Adrenal gland (tissue), 12 donors: Measurements from ENCODE around the gene POU2F3. TPM values are rescaled to one million over a fixed set of nuclear protein-coding genes. Genes with fewer than 3 reads are reported as not detected.

Experiments used
- DNase-seq, 7 donors: peaks; one replicate each; pipeline ENCODE4 v3.0.0-alpha.2; 2019 to 2020
- H3K27ac ChIP-seq, 5 donors: fragments of 200-600 bp; sonication (generic) in 4 of 5; 1 replicate in 3 of 5; 2 replicates in 2 of 5; pipeline versions ENCODE4 v1.5.1 to v1.8.0; 2016 to 2020; ENCODE audit warnings: mild to moderate bottlenecking in 1 of 5
- H3K27me3 ChIP-seq: fragments of 200-600 bp; 2 replicates; pipeline ENCODE4 v1.8.0; 2021
- H3K36me3 ChIP-seq, 2 donors: fragments of 200-600 bp; replicated peaks in 1 of 2; 1 replicate in 1 of 2; 2 replicates in 1 of 2; pipeline versions ENCODE4 v1.5.1 to v1.8.0; 2018 to 2022
- H3K4me1 ChIP-seq, 2 donors: fragments of 200-600 bp; replicated peaks in 1 of 2; 1 replicate in 1 of 2; 2 replicates in 1 of 2; pipeline versions ENCODE4 v1.5.1 to v1.8.0; 2018 to 2021
- H3K4me3 ChIP-seq, 4 donors: fragments of 200-600 bp; sonication (generic) in 3 of 4; one replicate each; pipeline ENCODE4 v1.5.1; 2016 to 2018
- H3K9me3 ChIP-seq, 3 donors: fragments of 200-600 bp; sonication (generic) in 1 of 3; replicated peaks in 1 of 3; 1 replicate in 2 of 3; 2 replicates in 1 of 3; pipeline versions ENCODE4 v1.5.1 to v1.8.0; 2016 to 2021
- CTCF ChIP-seq, 6 experiments: fragments of 450-650 bp in 4 of 6; fragments of 200-600 bp in 2 of 6; sonication (generic) in 1 of 6; IDR thresholded peaks; 1 replicate in 5 of 6; 2 replicates in 1 of 6; pipeline versions ENCODE4 v1.5.1 to v1.8.0; 2016 to 2021; ENCODE audit warnings: antibody characterized with exemption in 6 of 6, mild to moderate bottlenecking in 2 of 6, moderate library complexity in 1 of 6
- POLR2A ChIP-seq, 2 donors: fragments of 450-650 bp; IDR thresholded peaks; one replicate each; pipeline ENCODE4 v1.6.1; 2017; ENCODE audit warnings: antibody characterized with exemption in 2 of 2, mild to moderate bottlenecking in 2 of 2, moderate library complexity in 1 of 2
- WGBS, 4 donors: extraction: QIAGEN DNeasy Blood & Tissue Kit in 2 of 4; methylation state at CpG; one replicate each; pipeline versions ENCODE4 v1.1.5 to v1.1.7; 2013 to 2017; 5-methylcytosine and 5-hydroxymethylcytosine counted together
- intact Hi-C, 2 donors: fragments of 100-400 bp; cut with DNase I; formaldehyde crosslinking; loops; one replicate each; pipeline versions ENCODE4 v1.14.1 to v1.15.0; 2022 to 2023
- polyA plus RNA-seq, 3 donors: library from polyadenylated mRNA; stranded (reverse); fragments of 200-250 nt in 2 of 3; fragments of 350-450 nt in 1 of 3; fragmentation: Illumina TruSeq in 1 of 3; extraction: RNeasy Lipid Tissue Mini Kit (QIAGEN cat#74804) in 1 of 3; gene quantifications; one replicate each; pipeline ENCODE4 v1.2.3, GENCODE V29; 2013 to 2014
- total RNA-seq, 9 donors: library from RNA; depleted of rRNA in 4 of 9; stranded (reverse); fragments of >200 nt in 4 of 9; fragments of 120-200 nt in 1 of 9; fragmentation: NEBNext Ultra II Directional in 1 of 9; extraction: Animal tissue kit (Norgen Biotek cat#: 25700) in 1 of 9; gene quantifications; one replicate each; pipeline versions ENCODE4 v1.1.0 to v1.2.4, GENCODE V29; 2013 to 2023
- donor health status: healthy with polysubstance abuse.
- donor health status: Bipolar disorder and iron deficiency.
- donor health status: DM: yes; HTN: yes; CAD: no.
- donor health status: DM: no; HTN: no; CAD: no.
- donor health status: DM: no; HTN: no; CAD: no.
- donor health status: DM: yes; HTN: yes; CAD: no.

POU2F3 gene
- total and polyA plus RNA-seq, 12 donors, result 0.07 to 1.4 (median 0.17) TPM; not detected in 3

GRCh38 chr11:120326845-120327281 lies 86.9 kb downstream of the POU2F3 start:
- H3K27ac ChIP-seq, result peak overlapping the region; percentile 73 to 99 (median 93)
- 21 to 28% (median 26%) methylated on average over 4 of the region's 4 CpGs for WGBS, 4 donors
- H3K27me3 ChIP-seq, result no peaks in the 10 kb centered on the region
- peak overlapping the region in 1 of 4 donors; percentile 75 for H3K4me3 ChIP-seq
- no peak for TF ChIP-seq CTCF (IDR thresholded peaks at IDR 0.05)
- no peak for TF ChIP-seq POLR2A (IDR thresholded peaks at IDR 0.05)
- H3K36me3 ChIP-seq, result peaks cover 0 to 12% of the 10 kb centered on the region in 2 donors
- H3K4me1 ChIP-seq, result peaks cover 29 to 51% of the 10 kb centered on the region in 2 donors
- no peak for DNase-seq
- intact Hi-C loops, result no loop called here
- no peaks in the 10 kb centered on the region for H3K9me3 ChIP-seq

- Histone ChIP-seq H3K36me3 (peaks cover 0 to 12% of the 10 kb centered on the region in 2 donors), H3K9me3 (no peaks in the 10 kb centered on the region), H3K27ac (peak overlapping the region; percentile 73 to 99 (median 93)), H3K4me3 (peak overlapping the region in 1 of 4 donors; percentile 75), H3K27me3 (no peaks in the 10 kb centered on the region), H3K4me1 (peaks cover 34 to 56% of the 10 kb centered on the region in 2 donors)
- intact Hi-C loops, result no loop called here
- TF ChIP-seq POLR2A (IDR thresholded peaks at IDR 0.05), result no peak
- TF ChIP-seq CTCF (IDR thresholded peaks at IDR 0.05), result no peak
- WGBS, 4 donors, result 78 to 91% (median 85%) methylated on average over 4 of the region's 4 CpGs
- no peak for DNase-seq
Observed at GRCh38 chr11:120327311-120327710, 87.4 kb downstream of the POU2F3 start.

GRCh38 chr11:120329556-120329955 lies 89.6 kb downstream of the POU2F3 start:
- Histone ChIP-seq H3K27me3 (no peaks in the 10 kb centered on the region), H3K9me3 (no peaks in the 10 kb centered on the region), H3K4me1 (peaks cover 36 to 74% of the 10 kb centered on the region in 2 donors), H3K27ac (peak overlapping the region in 1 of 5 donors; percentile 84), H3K36me3 (peaks cover 0 to 12% of the 10 kb centered on the region in 2 donors), H3K4me3 (no peak overlapping the region)
- TF ChIP-seq CTCF (IDR thresholded peaks at IDR 0.05) (no peak), POLR2A (IDR thresholded peaks at IDR 0.05) (no peak)
- DNase-seq, result no peak
- intact Hi-C loops, result no loop called here
- 68 to 79% (median 77%) methylated on average over 3 of the region's 3 CpGs for WGBS, 4 donors

GRCh38 chr11:120330045-120330444 lies 90.1 kb downstream of the POU2F3 start:
- TF ChIP-seq CTCF (IDR thresholded peaks at IDR 0.05), result no peak
- TF ChIP-seq POLR2A (IDR thresholded peaks at IDR 0.05), result no peak
- intact Hi-C loops, result loop anchor here (10.0 kb wide), 3 partner anchors 95 to 355 kb away; no protein-coding TSS in a partner anchor
- DNase-seq, result no peak
- H3K9me3 ChIP-seq, result no peaks in the 10 kb centered on the region
- no peaks in the 10 kb centered on the region for H3K27me3 ChIP-seq
- H3K4me3 ChIP-seq, result no peak overlapping the region
- peaks cover 33 to 74% of the 10 kb centered on the region in 2 donors for H3K4me1 ChIP-seq
- H3K36me3 ChIP-seq, result peaks cover 0 to 12% of the 10 kb centered on the region in 2 donors
- 90 to 96% (median 95%) methylated on average over 6 of the region's 6 CpGs for WGBS, 4 donors
- peak overlapping the region in 3 of 5 donors; percentile 71 to 98 (median 84) for H3K27ac ChIP-seq
